DND-41 (cell line): ENCODE results near the gene KIAA1549.

Experiments used
- ATAC-seq: fragments of 200-7000 bp; cut with Tn5 transposase; 3 replicates; pipeline ENCODE4 v1.9.1; 2021; ENCODE audit warnings: low read depth; ENCODE audit not compliant: insufficient read depth
- DNase-seq: peaks from one replicate; pipeline ENCODE4 v3.0.0-alpha.2; 2020
- H2AFZ ChIP-seq: 2 replicates; pipeline ENCODE4 v1.6.0; 2012; ENCODE audit warnings: low read depth, low read length
- H3K27ac ChIP-seq: 2 replicates; pipeline ENCODE4 v1.5.1; 2012; ENCODE audit warnings: low read length, inconsistent platforms
- H3K27me3 ChIP-seq: fragments of 200-600 bp; sonication (generic); 2 replicates; pipeline ENCODE4 v1.6.0; 2012; ENCODE audit warnings: low read length, mild to moderate bottlenecking, inconsistent platforms; ENCODE audit not compliant: insufficient read depth, poor library complexity
- H3K36me3 ChIP-seq: 2 replicates; pipeline ENCODE4 v1.5.1; 2012; ENCODE audit warnings: low read length, inconsistent platforms; ENCODE audit not compliant: insufficient read depth
- H3K4me1 ChIP-seq: 2 replicates; pipeline ENCODE4 v1.5.1; 2012; ENCODE audit warnings: mild to moderate bottlenecking, low read length; ENCODE audit not compliant: insufficient read depth
- H3K4me2 ChIP-seq: 2 replicates; pipeline ENCODE4 v1.6.0; 2012; ENCODE audit warnings: mild to moderate bottlenecking, moderate library complexity, low read length, inconsistent platforms; ENCODE audit not compliant: insufficient read depth
- H3K4me3 ChIP-seq, 2 experiments: fragments of 200-600 bp in 1 of 2; shearing (Covaris generic) in 1 of 2; 2 replicates each; pipeline ENCODE4 v1.5.1; 2012 to 2016; ENCODE audit warnings: inconsistent platforms in 2 of 2, low read length in 2 of 2, mild to moderate bottlenecking in 2 of 2, low read depth in 1 of 2, moderate library complexity in 1 of 2
- H3K79me2 ChIP-seq: 2 replicates; pipeline ENCODE4 v1.6.0; 2012; ENCODE audit warnings: low read length, inconsistent platforms; ENCODE audit not compliant: insufficient read depth
- H3K9ac ChIP-seq: 2 replicates; pipeline ENCODE4 v1.6.0; 2012; ENCODE audit warnings: low read depth, mild to moderate bottlenecking, inconsistent platforms, low read length, moderate library complexity
- H3K9me3 ChIP-seq: 2 replicates; pipeline ENCODE4 v1.5.1; 2012; ENCODE audit warnings: low read length, moderate library complexity, mild to moderate bottlenecking, inconsistent platforms; ENCODE audit not compliant: insufficient read depth, severe bottlenecking
- H4K20me1 ChIP-seq: 2 replicates; pipeline ENCODE4 v1.6.0; 2012; ENCODE audit warnings: low read length; ENCODE audit not compliant: insufficient read depth
- CTCF ChIP-seq: IDR thresholded peaks from 2 replicates; pipeline ENCODE4 v1.5.1; 2012; ENCODE audit warnings: borderline replicate concordance, low read length, moderate library complexity, mild to moderate bottlenecking; ENCODE audit not compliant: poor library complexity, severe bottlenecking; ENCODE audit errors: extremely low read depth
- EZH2 ChIP-seq: IDR thresholded peaks from 3 replicates; pipeline ENCODE4 v1.6.1; 2012; ENCODE audit warnings: borderline replicate concordance, low read depth, mild to moderate bottlenecking, moderate library complexity, low read length, inconsistent platforms; ENCODE audit not compliant: severe bottlenecking

The KIAA1549 gene

GRCh38 chr7:138900035-138900828 is 81.0 kb downstream of the KIAA1549 start:
- H3K27ac ChIP-seq = no peak overlapping the region
- no peak for DNase-seq
- no peak for ATAC-seq

GRCh38 chr7:138898802-138899201 is 82.4 kb downstream of the KIAA1549 start:
- Histone ChIP-seq H3K79me2 (no peaks in the 10 kb centered on the region), H3K9ac (no peak overlapping the region), H3K9me3 (no peaks in the 10 kb centered on the region), H2AFZ (no peak overlapping the region), H4K20me1 (no peaks in the 10 kb centered on the region), H3K4me3 (no peak overlapping the region), H3K36me3 (no peaks in the 10 kb centered on the region), H3K27me3 (no peaks in the 10 kb centered on the region), H3K4me1 (peaks cover 25% of the 10 kb centered on the region), H3K27ac (no peak overlapping the region), H3K4me2 (no peak overlapping the region)
- DNase-seq (no peak), ATAC-seq (no peak)
- no peak for TF ChIP-seq EZH2
- TF ChIP-seq CTCF = no peak

More at GRCh38 chr7:138900035-138900828, 81.0 kb downstream of the KIAA1549 start:
- no peaks in the 10 kb centered on the region for H3K36me3 ChIP-seq
- H3K4me3 ChIP-seq = no peak overlapping the region
- H3K79me2 ChIP-seq = no peaks in the 10 kb centered on the region
- no peaks in the 10 kb centered on the region for H3K27me3 ChIP-seq
- TF ChIP-seq CTCF (no peak), EZH2 (no peak)
- H3K9ac ChIP-seq = no peak overlapping the region
- H2AFZ ChIP-seq = no peak overlapping the region
- H3K4me2 ChIP-seq = no peak overlapping the region
- peaks cover 39% of the 10 kb centered on the region for H3K4me1 ChIP-seq
- no peaks in the 10 kb centered on the region for H3K9me3 ChIP-seq
- H4K20me1 ChIP-seq = no peaks in the 10 kb centered on the region

GRCh38 chr7:138898255-138898654 is 82.9 kb downstream of the KIAA1549 start:
- Histone ChIP-seq H3K9ac (no peak overlapping the region), H3K4me3 (no peak overlapping the region), H3K9me3 (no peaks in the 10 kb centered on the region), H3K79me2 (no peaks in the 10 kb centered on the region), H2AFZ (no peak overlapping the region), H3K27ac (no peak overlapping the region), H3K4me1 (peaks cover 19% of the 10 kb centered on the region), H3K36me3 (no peaks in the 10 kb centered on the region), H3K4me2 (no peak overlapping the region), H3K27me3 (no peaks in the 10 kb centered on the region), H4K20me1 (no peaks in the 10 kb centered on the region)
- TF ChIP-seq EZH2 (no peak), CTCF (no peak)
- ATAC-seq (no peak), DNase-seq (no peak)
